Measurements from ENCODE around the gene CRYGB. TPM values are rescaled to one million over a fixed set of nuclear protein-coding genes. Genes with fewer than 3 reads are reported as not detected.

The CRYGB gene
- total and polyA plus RNA-seq, 10 of the 15 experiments (the other 5 are each of a cell fraction or from before 2014, with no cell fraction given) = not detected

DNA sequence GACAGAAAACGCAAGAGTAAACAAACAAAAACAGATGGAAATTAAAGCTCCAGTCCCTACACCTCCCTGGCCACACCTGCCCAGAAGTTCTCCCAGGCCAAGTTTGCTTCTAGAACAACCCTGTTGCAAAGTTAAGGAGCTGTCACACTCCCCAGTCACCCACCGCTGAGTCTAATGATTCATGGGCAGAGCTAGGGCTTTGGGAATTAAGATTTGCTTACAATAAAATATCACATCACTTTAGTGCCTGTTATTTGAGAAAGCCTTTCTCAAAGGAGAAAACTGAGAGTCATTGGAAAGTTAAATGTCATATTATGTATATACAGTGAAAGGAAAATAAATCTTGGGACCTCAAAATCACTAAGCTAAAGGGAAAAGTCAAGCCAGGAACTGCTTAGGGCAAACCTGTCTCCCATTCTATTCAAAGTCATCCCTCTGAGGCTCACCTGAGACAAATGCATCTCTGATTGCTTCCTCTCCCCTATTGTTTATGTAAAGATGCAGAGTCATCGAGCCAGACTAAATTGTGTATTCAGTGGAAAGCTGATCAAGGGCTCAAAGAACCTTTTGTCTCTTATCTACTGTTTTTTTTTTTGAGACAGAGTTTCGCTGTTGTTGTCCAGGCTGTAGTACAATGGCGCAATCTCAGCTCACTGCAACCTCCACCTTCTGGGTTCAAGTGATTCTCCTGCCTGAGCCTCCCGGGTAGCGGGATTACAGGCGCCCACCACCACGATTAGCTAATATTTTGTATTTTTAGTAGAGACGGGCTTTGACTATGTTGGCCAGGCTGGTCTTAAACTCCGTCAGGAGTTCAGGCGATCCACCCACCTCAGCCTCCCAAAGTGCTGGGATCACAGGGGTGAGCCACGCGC, 2.8 kb downstream of the CRYGB start:
- POLR2A ChIA-PET = no interaction called here
- no peak for FAIRE-seq
- no peak overlapping the region for H3K9ac ChIP-seq (ENCODE audit: control insufficient read depth, insufficient read depth, low read length)
- no peak overlapping the region for H2AFZ ChIP-seq (ENCODE audit: control insufficient read depth, low read depth, low read length)
- H3K4me2 ChIP-seq (ENCODE audit: control insufficient read depth, insufficient read depth) = no peak overlapping the region
- CTCF ChIA-PET = interaction anchor here (0.6 to 1.3 kb wide), 2 partner anchors 12 to 306 kb away, joined by 3 read pairs; no protein-coding TSS in a partner anchor
- in situ Hi-C loops (cut with MboI) = no loop called here
- RAD21 ChIA-PET (ENCODE audit: unreplicated experiment) = no interaction called here
- no peaks in the 10 kb centered on the region for H3K79me2 ChIP-seq (ENCODE audit: control insufficient read depth, insufficient read depth, low read length)
- intact Hi-C loops (cut with micrococcal nuclease; ENCODE audit: unreplicated experiment) = no loop called here
- no peaks in the 10 kb centered on the region for H3K9me3 ChIP-seq (replicated peaks; ENCODE audit: control insufficient read depth, insufficient read depth, low read length)
- SMC1A ChIA-PET (ENCODE audit: uncharacterized antibody, unreplicated experiment) = interaction anchor here (0.8 kb wide), 1 partner anchor 13 kb away, joined by 3 read pairs; no protein-coding TSS in a partner anchor
- no peaks in the 10 kb centered on the region for H4K20me1 ChIP-seq (ENCODE audit: control insufficient read depth, insufficient read depth)
- no TSS peak for BruUV-seq (replicated peaks)
- no peaks in the 10 kb centered on the region for H3K4me1 ChIP-seq (ENCODE audit: control insufficient read depth, insufficient read depth, low read length)
- no peak for DNase-seq (ENCODE audit: low read depth, low spot score)
- ATAC-seq = no peak
- TF ChIP-seq SMAD1 (IDR thresholded peaks at IDR 0.05; ENCODE audit: low read depth, partially characterized antibody) (no peak), ZNF274 (IDR thresholded peaks at IDR 0.05; ENCODE audit: insufficient read depth, insufficient read length) (no peak), ESRRA (IDR thresholded peaks at IDR 0.05; ENCODE audit: low read length) (no peak), MYB (IDR thresholded peaks at IDR 0.05; ENCODE audit: borderline replicate concordance, low read depth, low read length) (no peak)
- TF ChIP-seq, protein P1, sequence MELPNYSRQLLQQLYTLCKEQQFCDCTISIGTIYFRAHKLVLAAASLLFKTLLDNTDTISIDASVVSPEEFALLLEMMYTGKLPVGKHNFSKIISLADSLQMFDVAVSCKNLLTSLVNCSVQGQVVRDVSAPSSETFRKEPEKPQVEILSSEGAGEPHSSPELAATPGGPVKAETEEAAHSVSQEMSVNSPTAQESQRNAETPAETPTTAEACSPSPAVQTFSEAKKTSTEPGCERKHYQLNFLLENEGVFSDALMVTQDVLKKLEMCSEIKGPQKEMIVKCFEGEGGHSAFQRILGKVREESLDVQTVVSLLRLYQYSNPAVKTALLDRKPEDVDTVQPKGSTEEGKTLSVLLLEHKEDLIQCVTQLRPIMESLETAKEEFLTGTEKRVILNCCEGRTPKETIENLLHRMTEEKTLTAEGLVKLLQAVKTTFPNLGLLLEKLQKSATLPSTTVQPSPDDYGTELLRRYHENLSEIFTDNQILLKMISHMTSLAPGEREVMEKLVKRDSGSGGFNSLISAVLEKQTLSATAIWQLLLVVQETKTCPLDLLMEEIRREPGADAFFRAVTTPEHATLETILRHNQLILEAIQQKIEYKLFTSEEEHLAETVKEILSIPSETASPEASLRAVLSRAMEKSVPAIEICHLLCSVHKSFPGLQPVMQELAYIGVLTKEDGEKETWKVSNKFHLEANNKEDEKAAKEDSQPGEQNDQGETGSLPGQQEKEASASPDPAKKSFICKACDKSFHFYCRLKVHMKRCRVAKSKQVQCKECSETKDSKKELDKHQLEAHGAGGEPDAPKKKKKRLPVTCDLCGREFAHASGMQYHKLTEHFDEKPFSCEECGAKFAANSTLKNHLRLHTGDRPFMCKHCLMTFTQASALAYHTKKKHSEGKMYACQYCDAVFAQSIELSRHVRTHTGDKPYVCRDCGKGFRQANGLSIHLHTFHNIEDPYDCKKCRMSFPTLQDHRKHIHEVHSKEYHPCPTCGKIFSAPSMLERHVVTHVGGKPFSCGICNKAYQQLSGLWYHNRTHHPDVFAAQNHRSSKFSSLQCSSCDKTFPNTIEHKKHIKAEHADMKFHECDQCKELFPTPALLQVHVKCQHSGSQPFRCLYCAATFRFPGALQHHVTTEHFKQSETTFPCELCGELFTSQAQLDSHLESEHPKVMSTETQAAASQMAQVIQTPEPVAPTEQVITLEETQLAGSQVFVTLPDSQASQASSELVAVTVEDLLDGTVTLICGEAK (IDR thresholded peaks at IDR 0.05; ENCODE audit: borderline replicate concordance) = no peak
- TF ChIP-seq, protein P2, sequence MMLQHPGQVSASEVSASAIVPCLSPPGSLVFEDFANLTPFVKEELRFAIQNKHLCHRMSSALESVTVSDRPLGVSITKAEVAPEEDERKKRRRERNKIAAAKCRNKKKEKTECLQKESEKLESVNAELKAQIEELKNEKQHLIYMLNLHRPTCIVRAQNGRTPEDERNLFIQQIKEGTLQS (IDR thresholded peaks at IDR 0.05; ENCODE audit: borderline replicate concordance, extremely low read depth, low read depth, low read length) = no peak
- 62% methylated on average over 14 of the region's 14 CpGs for WGBS (ENCODE audit: insufficient coverage, insufficient replicate concordance, low lambda C conversion rate, missing lambda C conversion rate)
- H3K27ac ChIP-seq (ENCODE audit: control insufficient read depth, insufficient read depth) = no peak overlapping the region
- H3K4me3 ChIP-seq = no peak overlapping the region
- H3K36me3 ChIP-seq (ENCODE audit: control insufficient read depth in 2 of 2, insufficient read depth in 2 of 2, low read length in 1 of 2) = no peaks in the 10 kb centered on the region
- H3K27me3 ChIP-seq (replicated peaks in 1 of 2; ENCODE audit: control insufficient read depth in 2 of 2, insufficient read depth in 2 of 2, low read length in 1 of 2) = no peaks in the 10 kb centered on the region; a peak in 1 of 4 replicates
